Measurements from ENCODE around the gene HCFC1.

The HCFC1 gene

GRCh38 chrX:154008521-154008920 lies 36.9 kb upstream of the HCFC1 start:
- Histone ChIP-seq H4K20me1 (ENCODE audit: control insufficient read depth, insufficient read depth, low read depth, low read length) (no peaks in the 10 kb centered on the region), H3K27me3 (ENCODE audit: control insufficient read depth, low read length) (no peaks in the 10 kb centered on the region), H3K9me3 (ENCODE audit: control insufficient read depth, insufficient read depth, low read length) (no peaks in the 10 kb centered on the region), H3K4me2 (ENCODE audit: low read length) (no peak overlapping the region), H3K4me3 (ENCODE audit: low read length) (no peak overlapping the region), H3K27ac (ENCODE audit: low read depth, low read length) (no peak overlapping the region), H3F3A (ENCODE audit: control insufficient read depth, insufficient read depth) (no peaks in the 10 kb centered on the region), H3K36me3 (ENCODE audit: control insufficient read depth, low read length) (peaks cover 40% of the 10 kb centered on the region), H3K79me2 (ENCODE audit: control insufficient read depth, low read length) (no peaks in the 10 kb centered on the region), H3K4me1 (ENCODE audit: control insufficient read depth, low read length) (peaks cover 28% of the 10 kb centered on the region), H3K9me2 (replicated peaks; ENCODE audit: control insufficient read depth, low read length) (no peaks in the 10 kb centered on the region)
- TF ChIP-seq CTCF (IDR thresholded peaks at IDR 0.05; ENCODE audit: low read depth, low read length, poor library complexity, severe bottlenecking) (no peak), EZH2phosphoT487 (IDR thresholded peaks at IDR 0.05; ENCODE audit: borderline replicate concordance, low read length) (no peak)

GRCh38 chrX:154006947-154007346 lies 35.3 kb upstream of the HCFC1 start:
- Histone ChIP-seq H3K4me2 (ENCODE audit: low read length) (no peak overlapping the region), H3K9me3 (ENCODE audit: control insufficient read depth, insufficient read depth, low read length) (no peaks in the 10 kb centered on the region), H3K79me2 (ENCODE audit: control insufficient read depth, low read length) (no peaks in the 10 kb centered on the region), H3K36me3 (ENCODE audit: control insufficient read depth, low read length) (peaks cover 24% of the 10 kb centered on the region), H3K4me1 (ENCODE audit: control insufficient read depth, low read length) (peaks cover 31% of the 10 kb centered on the region), H3F3A (ENCODE audit: control insufficient read depth, insufficient read depth) (no peaks in the 10 kb centered on the region), H3K4me3 (ENCODE audit: low read length) (no peak overlapping the region), H3K9me2 (replicated peaks; ENCODE audit: control insufficient read depth, low read length) (no peaks in the 10 kb centered on the region), H4K20me1 (ENCODE audit: control insufficient read depth, insufficient read depth, low read depth, low read length) (no peaks in the 10 kb centered on the region), H3K27me3 (ENCODE audit: control insufficient read depth, low read length) (no peaks in the 10 kb centered on the region), H3K27ac (ENCODE audit: low read depth, low read length) (no peak overlapping the region)
- TF ChIP-seq CTCF (IDR thresholded peaks at IDR 0.05; ENCODE audit: low read depth, low read length, poor library complexity, severe bottlenecking) (no peak), EZH2phosphoT487 (IDR thresholded peaks at IDR 0.05; ENCODE audit: borderline replicate concordance, low read length) (no peak)

GRCh38 chrX:154004315-154004714 lies 32.7 kb upstream of the HCFC1 start:
- H3K27me3 ChIP-seq (ENCODE audit: control insufficient read depth, low read length) = no peaks in the 10 kb centered on the region
- H3K9me3 ChIP-seq (ENCODE audit: control insufficient read depth, insufficient read depth, low read length) = no peaks in the 10 kb centered on the region
- TF ChIP-seq EZH2phosphoT487 (IDR thresholded peaks at IDR 0.05; ENCODE audit: borderline replicate concordance, low read length) = no peak
- TF ChIP-seq CTCF (IDR thresholded peaks at IDR 0.05; ENCODE audit: low read depth, low read length, poor library complexity, severe bottlenecking) = no peak
- no peaks in the 10 kb centered on the region for H4K20me1 ChIP-seq (ENCODE audit: control insufficient read depth, insufficient read depth, low read depth, low read length)
- no peak overlapping the region for H3K27ac ChIP-seq (ENCODE audit: low read depth, low read length)
- peaks cover 5% of the 10 kb centered on the region for H3K36me3 ChIP-seq (ENCODE audit: control insufficient read depth, low read length)
- H3F3A ChIP-seq (ENCODE audit: control insufficient read depth, insufficient read depth) = no peaks in the 10 kb centered on the region
- H3K4me1 ChIP-seq (ENCODE audit: control insufficient read depth, low read length) = peaks cover 31% of the 10 kb centered on the region
- H3K4me2 ChIP-seq (ENCODE audit: low read length) = no peak overlapping the region
- H3K9me2 ChIP-seq (replicated peaks; ENCODE audit: control insufficient read depth, low read length) = no peaks in the 10 kb centered on the region
- no peak overlapping the region for H3K4me3 ChIP-seq (ENCODE audit: low read length)
- H3K79me2 ChIP-seq (ENCODE audit: control insufficient read depth, low read length) = no peaks in the 10 kb centered on the region
